NCI-H2196 treated with DMSO at 0.1 percent for 48 hours (cell line): ENCODE measurements around the gene TNIP3.

Source experiments
- DNase-seq: peaks from one replicate; lab custom pipeline; 2025; ENCODE audit not compliant: unreplicated experiment; lab: John Stamatoyannopoulos, UW

TNIP3 gene

GRCh38 chr4:121088867-121089266 is 75.3 kb downstream of the TNIP3 start:
- no peak for DNase-seq
